Body of pancreas (tissue), 4 donors: Measurements from ENCODE around the gene WASL.

ENCODE experiments used
- CTCF ChIP-seq, 7 experiments: fragments of 450-650 bp in 4 of 7; fragments of 200-600 bp in 3 of 7; sonication (generic) in 3 of 7; IDR thresholded peaks; one replicate each; pipeline ENCODE4 v1.5.1; 2016 to 2019; ENCODE audit warnings: antibody characterized with exemption in 7 of 7
- POLR2A ChIP-seq, 3 donors: fragments of 450-650 bp; IDR thresholded peaks; one replicate each; pipeline ENCODE4 v1.6.1; 2016; ENCODE audit warnings: antibody characterized with exemption in 3 of 3, mild to moderate bottlenecking in 2 of 3

GRCh38 chr7:123744416-123744815 is 4.4 kb downstream of the WASL start:
- TF ChIP-seq POLR2A (IDR thresholded peaks at IDR 0.05) (no peak), CTCF (IDR thresholded peaks at IDR 0.05) (no peak)
